Immature natural killer cell (primary cell): ENCODE results near the gene ERAL1. TPM values are rescaled to one million over a fixed set of nuclear protein-coding genes. Genes with fewer than 3 reads are reported as not detected.
"Not testable (repeated sequence)": the region's sequence is repeated elsewhere in the genome, so short reads cannot be mapped to it uniquely, and the experiment has no call there.

Source experiments
- DNase-seq, 3 donors: peaks; one replicate each; pipeline ENCODE4 v3.0.0; 2022; ENCODE audit warnings: mixed read lengths in 1 of 3
- H3K27ac Mint-ChIP-seq, 6 donors: one replicate each; pipeline ENCODE4 v1.8.0; 2020; ENCODE audit warnings: mixed read lengths in 6 of 6, mild to moderate bottlenecking in 5 of 6, inconsistent platforms in 4 of 6, moderate library complexity in 3 of 6
- H3K27me3 Mint-ChIP-seq, 3 donors: one replicate each; pipeline ENCODE4 v1.8.0; 2020 to 2021; ENCODE audit warnings: low read depth in 3 of 3, mild to moderate bottlenecking in 3 of 3, mixed read lengths in 3 of 3, moderate library complexity in 3 of 3, inconsistent platforms in 1 of 3
- H3K36me3 Mint-ChIP-seq, 3 donors: one replicate each; pipeline ENCODE4 v1.8.0; 2020; ENCODE audit warnings: mixed read lengths in 3 of 3, inconsistent platforms in 2 of 3, mild to moderate bottlenecking in 2 of 3
- H3K4me1 Mint-ChIP-seq, 2 donors: one replicate each; pipeline ENCODE4 v1.8.0; 2020; ENCODE audit warnings: inconsistent platforms in 2 of 2, mild to moderate bottlenecking in 2 of 2, mixed read lengths in 2 of 2, moderate library complexity in 1 of 2
- H3K4me3 Mint-ChIP-seq, 5 donors: one replicate each; pipeline ENCODE4 v1.8.0; 2020; ENCODE audit warnings: mild to moderate bottlenecking in 5 of 5, mixed read lengths in 5 of 5, inconsistent platforms in 3 of 5, moderate library complexity in 3 of 5
- H3K9me3 Mint-ChIP-seq, 6 donors: one replicate each; pipeline ENCODE4 v1.8.0; 2020; ENCODE audit warnings: mild to moderate bottlenecking in 6 of 6, mixed read lengths in 6 of 6, inconsistent platforms in 4 of 6, moderate library complexity in 3 of 6
- polyA plus RNA-seq, 3 donors: library from polyadenylated mRNA; unstranded; fragments of 300-500 nt; fragmentation: Illumina TruSeq; gene quantifications; one replicate each; pipeline ENCODE4 v1.2.3, GENCODE V29; 2021

ERAL1 gene
- polyA plus RNA-seq, 3 donors from 2014 or later, result 32.6 to 48.9 (median 43.5) TPM

DNA sequence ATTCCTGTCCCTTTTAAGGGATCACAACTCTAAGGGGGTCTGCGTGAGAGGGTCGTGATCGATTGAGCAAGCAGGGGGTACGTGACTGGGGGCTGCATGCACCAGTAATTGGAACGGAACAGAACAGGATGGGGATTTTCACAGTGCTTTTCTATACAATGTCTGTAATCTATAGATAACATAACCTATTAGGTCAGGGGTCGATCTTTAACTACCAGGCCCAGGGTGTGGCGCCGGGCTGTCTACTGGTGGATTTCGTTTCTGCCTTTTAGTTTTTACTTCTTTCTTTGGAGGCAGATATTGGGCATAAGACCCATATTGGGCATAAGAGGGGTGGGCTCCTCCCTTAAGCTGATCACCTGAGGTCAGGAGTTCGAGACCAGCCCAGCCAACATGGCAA is 18.3 kb upstream of the ERAL1 start:
- not testable (repeated sequence) for H3K36me3 Mint-ChIP-seq, H3K4me3 Mint-ChIP-seq, H3K27me3 Mint-ChIP-seq, DNase-seq, H3K27ac Mint-ChIP-seq, H3K9me3 Mint-ChIP-seq
- peaks cover 22 to 34% of the 10 kb centered on the region in 2 donors for H3K4me1 Mint-ChIP-seq

DNA sequence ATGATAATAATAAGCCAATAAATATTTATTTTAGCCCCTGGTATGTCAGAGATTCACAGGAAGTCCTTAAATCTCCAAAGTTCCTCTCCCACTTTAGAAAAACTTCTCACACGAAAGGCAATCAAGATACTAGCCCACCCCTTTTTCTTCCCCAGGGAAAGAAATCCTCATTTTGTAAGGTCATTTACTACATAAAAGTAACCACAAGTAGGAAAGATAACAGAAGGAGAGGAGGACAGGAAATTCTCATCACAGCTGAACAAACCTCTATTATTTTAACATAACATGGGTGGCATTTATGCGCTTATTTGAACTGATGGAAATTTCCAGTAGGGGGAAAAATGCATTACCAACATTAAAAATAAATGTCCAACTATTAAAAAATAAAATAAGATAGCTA is 15.6 kb upstream of the ERAL1 start:
- H3K4me3 Mint-ChIP-seq, result no peak overlapping the region
- peak overlapping the region in 2 of 6 donors; percentile 45 to 72 for H3K27ac Mint-ChIP-seq
- H3K27me3 Mint-ChIP-seq, result peaks cover 0 to 6% (median 5%) of the 10 kb centered on the region in 3 donors
- no peak for DNase-seq
- peaks cover 0 to 2% (median 0%) of the 10 kb centered on the region in 3 donors for H3K36me3 Mint-ChIP-seq
- H3K9me3 Mint-ChIP-seq, result no peaks in the 10 kb centered on the region
- peaks cover 29 to 35% of the 10 kb centered on the region in 2 donors for H3K4me1 Mint-ChIP-seq

DNA sequence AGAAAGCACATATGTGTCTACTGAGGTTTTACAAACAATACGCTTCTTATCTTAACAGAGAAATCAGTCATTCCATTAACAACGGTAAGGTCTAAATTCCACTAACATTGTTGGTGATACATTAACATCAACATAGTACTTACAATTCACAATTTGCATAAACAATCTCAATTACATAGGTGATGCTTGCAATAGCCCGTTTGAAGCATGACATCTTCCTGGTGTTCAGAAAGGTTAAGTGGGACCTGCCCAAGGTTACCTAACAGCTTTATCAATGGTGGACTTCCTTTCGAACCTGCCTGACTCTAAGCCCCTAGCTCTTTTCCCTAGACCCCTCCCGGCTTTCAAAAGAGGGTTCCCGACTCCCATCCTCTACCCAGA is 12.9 kb upstream of the ERAL1 start:
- DNase-seq, result no peak
- no peaks in the 10 kb centered on the region for H3K36me3 Mint-ChIP-seq
- no peaks in the 10 kb centered on the region for H3K9me3 Mint-ChIP-seq
- peaks cover 27 to 31% of the 10 kb centered on the region in 2 donors for H3K4me1 Mint-ChIP-seq
- peak overlapping the region; percentile 95 to 98 (median 97) for H3K27ac Mint-ChIP-seq
- peak overlapping the region; percentile 95 to 99 (median 98) for H3K4me3 Mint-ChIP-seq
- H3K27me3 Mint-ChIP-seq, result peaks cover 0 to 5% (median 4%) of the 10 kb centered on the region in 3 donors

GRCh38 chr17:28842282-28843012 is 12.4 kb upstream of the ERAL1 start, which contains the start of gene FAM222B:
Gene FAM222B, minus strand, starts transcription at chr17:28842790. Its CDS starts 76,123 bp downstream, at chr17:28766667.
- peak within 1 kb of the TSS; percentile 95 to 99 (median 98) for H3K4me3 Mint-ChIP-seq
- peaks cover 0 to 5% (median 4%) of the 10 kb centered on the region in 3 donors for H3K27me3 Mint-ChIP-seq
- H3K36me3 Mint-ChIP-seq, result no peaks in the 10 kb centered on the region
- peaks cover 27 to 31% of the 10 kb centered on the region in 2 donors for H3K4me1 Mint-ChIP-seq
- H3K27ac Mint-ChIP-seq, result peak within 1 kb of the TSS; percentile 95 to 98 (median 97)
- DNase-seq, result peak; percentile 88 to 90 (median 88)
- H3K9me3 Mint-ChIP-seq, result no peaks in the 10 kb centered on the region

GRCh38 chr17:28843816-28844148 is 11.0 kb upstream of the ERAL1 start:
- H3K36me3 Mint-ChIP-seq, result no peaks in the 10 kb centered on the region
- DNase-seq, result no peak
- peaks cover 27 to 31% of the 10 kb centered on the region in 2 donors for H3K4me1 Mint-ChIP-seq
- no peaks in the 10 kb centered on the region for H3K9me3 Mint-ChIP-seq
- H3K4me3 Mint-ChIP-seq, result peak overlapping the region; percentile 44 to 98 (median 68)
- H3K27me3 Mint-ChIP-seq, result peaks cover 0 to 8% (median 5%) of the 10 kb centered on the region in 3 donors
- H3K27ac Mint-ChIP-seq, result peak overlapping the region in 4 of 6 donors; percentile 32 to 77 (median 61)

DNA sequence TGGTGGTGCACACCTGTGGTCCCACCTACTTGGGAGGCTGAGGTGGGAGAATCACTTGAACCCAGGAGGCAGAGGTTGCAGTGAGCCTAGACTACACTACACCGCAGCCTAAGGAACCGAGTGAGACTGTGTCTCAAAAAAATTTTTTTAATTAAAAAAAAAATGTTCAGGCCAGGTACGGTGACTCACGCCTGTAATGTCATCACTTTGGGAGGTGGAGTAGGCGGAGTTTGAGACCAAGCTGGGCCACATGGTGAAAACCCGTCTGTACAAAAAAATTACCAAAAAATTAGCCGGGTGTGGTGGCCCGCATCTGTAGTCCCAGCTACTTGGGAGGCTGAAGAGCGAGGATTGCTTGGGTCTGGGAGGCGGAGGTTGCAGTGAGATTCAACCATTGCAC is 8.6 kb upstream of the ERAL1 start:
- Mint-ChIP-seq H3K36me3 (no peaks in the 10 kb centered on the region), H3K9me3 (no peaks in the 10 kb centered on the region), H3K4me3 (no peak overlapping the region), H3K4me1 (peaks cover 15 to 17% of the 10 kb centered on the region in 2 donors), H3K27ac (no peak overlapping the region), H3K27me3 (peaks cover 0 to 12% (median 5%) of the 10 kb centered on the region in 3 donors)
- no peak for DNase-seq

- H3K4me1 Mint-ChIP-seq, result peaks cover 12 to 13% of the 10 kb centered on the region in 2 donors
- not testable (repeated sequence) for H3K27ac Mint-ChIP-seq, H3K9me3 Mint-ChIP-seq, H3K4me3 Mint-ChIP-seq, H3K36me3 Mint-ChIP-seq, DNase-seq
- H3K27me3 Mint-ChIP-seq, result peaks cover 0 to 12% (median 5%) of the 10 kb centered on the region in 3 donors
These were observed 8.1 kb upstream of the ERAL1 start for GRCh38 chr17:28846699-28847098.

GRCh38 chr17:28848667-28849066 is 6.1 kb upstream of the ERAL1 start:
- H3K27me3 Mint-ChIP-seq, H3K36me3 Mint-ChIP-seq, H3K4me1 Mint-ChIP-seq, H3K4me3 Mint-ChIP-seq, H3K27ac Mint-ChIP-seq, H3K9me3 Mint-ChIP-seq: not testable (repeated sequence)
- peak; percentile 33 to 40 (median 39) for DNase-seq

GRCh38 chr17:28849281-28849680 is 5.5 kb upstream of the ERAL1 start:
- Mint-ChIP-seq H3K36me3 (no peaks in the 10 kb centered on the region), H3K4me3 (no peak overlapping the region), H3K27ac (no peak overlapping the region), H3K4me1 (peaks cover 2% of the 10 kb centered on the region in 2 donors), H3K27me3 (peaks cover 0 to 7% (median 0%) of the 10 kb centered on the region in 3 donors), H3K9me3 (no peaks in the 10 kb centered on the region)
- DNase-seq, result no peak

GRCh38 chr17:28853295-28853694 is 1.5 kb upstream of the ERAL1 start:
- Mint-ChIP-seq H3K36me3 (peaks cover 3 to 7% (median 5%) of the 10 kb centered on the region in 3 donors), H3K4me1 (peaks cover 15 to 16% of the 10 kb centered on the region in 2 donors), H3K27me3 (peaks cover 0 to 6% (median 0%) of the 10 kb centered on the region in 3 donors), H3K27ac (peak overlapping the region in 2 of 6 donors; percentile 40 to 64), H3K4me3 (peak overlapping the region in 4 of 5 donors; percentile 38 to 58 (median 52)), H3K9me3 (no peaks in the 10 kb centered on the region)
- no peak for DNase-seq

DNA sequence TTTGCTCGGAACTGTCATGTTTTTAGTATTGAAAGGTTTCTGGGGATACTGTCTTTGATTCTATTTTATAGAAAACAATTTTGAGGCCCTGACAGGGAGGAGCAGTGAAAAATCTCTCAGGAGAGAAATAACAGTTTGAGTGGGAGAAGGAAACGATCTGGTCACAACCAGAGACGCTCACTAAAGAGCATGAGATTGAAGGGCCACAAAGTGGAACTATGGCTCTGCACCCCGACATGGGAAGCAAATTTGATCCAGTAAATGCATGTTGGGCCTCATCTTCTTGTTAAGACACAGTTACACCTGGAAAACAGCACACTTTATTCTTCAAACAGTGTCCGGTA is 492 bp downstream of the ERAL1 start:
- DNase-seq, result no peak
- H3K27me3 Mint-ChIP-seq, result peaks cover 0 to 3% (median 0%) of the 10 kb centered on the region in 3 donors
- H3K4me1 Mint-ChIP-seq, result peaks cover 15 to 16% of the 10 kb centered on the region in 2 donors
- H3K27ac Mint-ChIP-seq, result peak overlapping the region; percentile 74 to 92 (median 88)
- H3K4me3 Mint-ChIP-seq, result peak overlapping the region; percentile 87 to 97 (median 95)
- peaks cover 8 to 14% (median 11%) of the 10 kb centered on the region in 3 donors for H3K36me3 Mint-ChIP-seq
- no peaks in the 10 kb centered on the region for H3K9me3 Mint-ChIP-seq

- Mint-ChIP-seq H3K9me3 (no peaks in the 10 kb centered on the region), H3K27ac (no peak overlapping the region), H3K36me3 (peaks cover 11 to 14% (median 12%) of the 10 kb centered on the region in 3 donors), H3K27me3 (no peaks in the 10 kb centered on the region), H3K4me3 (peak overlapping the region; percentile 87 to 97 (median 95)), H3K4me1 (peaks cover 15 to 16% of the 10 kb centered on the region in 2 donors)
- no peak for DNase-seq
These were observed 1.3 kb downstream of the ERAL1 start for GRCh38 chr17:28856028-28856574.

GRCh38 chr17:28857905-28858800 is 3.3 kb downstream of the ERAL1 start:
- Mint-ChIP-seq H3K27ac (peak overlapping the region in 1 of 6 donors; percentile 26), H3K9me3 (no peaks in the 10 kb centered on the region)

More at GRCh38 chr17:28857905-28858800, 3.3 kb downstream of the ERAL1 start:
- peaks cover 0 to 2% (median 0%) of the 10 kb centered on the region in 3 donors for H3K27me3 Mint-ChIP-seq
- peaks cover 11 to 17% (median 16%) of the 10 kb centered on the region in 3 donors for H3K36me3 Mint-ChIP-seq
- peaks cover 15 to 16% of the 10 kb centered on the region in 2 donors for H3K4me1 Mint-ChIP-seq
- H3K4me3 Mint-ChIP-seq, result peak overlapping the region in 1 of 5 donors; percentile 53
- DNase-seq, result no peak
